KMS-11 (cell line): ENCODE results near the gene C2.
A peak's percentile ranks its signal among the peaks of the same experiment; 100 is the strongest.

ENCODE experiments used
- H2AFZ ChIP-seq: fragments of 200-600 bp; sonication (generic); 2 replicates; pipeline ENCODE4 v1.6.1; 2016; ENCODE audit warnings: antibody characterized with exemption, mixed run types, low read depth
- H3K27ac ChIP-seq: fragments of 200-600 bp; sonication (generic); 2 replicates; pipeline ENCODE4 v1.6.1; 2016; ENCODE audit warnings: mild to moderate bottlenecking, mixed run types
- H3K27me3 ChIP-seq: fragments of 200-600 bp; sonication (generic); 2 replicates; pipeline ENCODE4 v1.6.1; 2017; ENCODE audit warnings: mild to moderate bottlenecking, low read depth, mixed run types, moderate library complexity; ENCODE audit not compliant: insufficient read depth
- H3K36me3 ChIP-seq: fragments of 200-600 bp; sonication (generic); 2 replicates; pipeline ENCODE4 v1.6.1; 2017; ENCODE audit warnings: mild to moderate bottlenecking, mixed run types; ENCODE audit not compliant: insufficient read depth
- H3K4me1 ChIP-seq: fragments of 200-600 bp; sonication (generic); 2 replicates; pipeline ENCODE4 v1.6.1; 2016; ENCODE audit warnings: mild to moderate bottlenecking, low read depth, mixed run types; ENCODE audit not compliant: poor library complexity, severe bottlenecking
- H3K4me2 ChIP-seq: fragments of 200-600 bp; sonication (generic); 2 replicates; pipeline ENCODE4 v1.7.0; 2016; ENCODE audit warnings: mild to moderate bottlenecking, mixed run types
- H3K4me3 ChIP-seq: fragments of 200-600 bp; sonication (generic); IDR thresholded peaks from 2 replicates; pipeline ENCODE4 v1.6.1; 2017; ENCODE audit warnings: low read depth, low read length, mixed read lengths; ENCODE audit not compliant: insufficient read depth
- H3K79me2 ChIP-seq: fragments of 200-600 bp; sonication (generic); 2 replicates; pipeline ENCODE4 v1.6.1; 2016; ENCODE audit warnings: low read depth, mixed run types; ENCODE audit not compliant: insufficient read depth
- H3K9ac ChIP-seq: fragments of 200-600 bp; sonication (generic); 2 replicates; pipeline ENCODE4 v1.6.1; 2016; ENCODE audit warnings: mild to moderate bottlenecking, mixed run types
- H4K20me1 ChIP-seq: fragments of 200-600 bp; sonication (generic); 2 replicates; pipeline ENCODE4 v1.6.1; 2016; ENCODE audit warnings: mild to moderate bottlenecking, mixed run types; ENCODE audit not compliant: insufficient read depth
- CTCF ChIP-seq: fragments of 200-600 bp; sonication (generic); conservative IDR thresholded peaks from 2 replicates; pipeline ENCODE4 v1.6.1; 2017; ENCODE audit warnings: low read depth, mild to moderate bottlenecking, antibody characterized with exemption, low read length, moderate library complexity, mixed read lengths

The C2 gene

GRCh38 chr6:31952890-31953289, 25.4 kb downstream of the C2 start:
- H3K4me1 ChIP-seq, result peaks cover 8% of the 10 kb centered on the region
- TF ChIP-seq CTCF, result no peak; the same call in 1 of the 2 replicates
- no peaks in the 10 kb centered on the region for H3K27me3 ChIP-seq
- no peak overlapping the region for H3K27ac ChIP-seq
- H3K36me3 ChIP-seq, result 0 out of 2 replicates have a peak, but pooled peaks cover 5% of the 10 kb centered on the region
- no peak overlapping the region for H3K4me3 ChIP-seq
- H3K79me2 ChIP-seq, result peaks cover 10% of the 10 kb centered on the region
- no peaks in the 10 kb centered on the region for H4K20me1 ChIP-seq
- H2AFZ ChIP-seq, result no peak overlapping the region
- no peak overlapping the region for H3K4me2 ChIP-seq
- H3K9ac ChIP-seq, result no peak overlapping the region

DNA sequence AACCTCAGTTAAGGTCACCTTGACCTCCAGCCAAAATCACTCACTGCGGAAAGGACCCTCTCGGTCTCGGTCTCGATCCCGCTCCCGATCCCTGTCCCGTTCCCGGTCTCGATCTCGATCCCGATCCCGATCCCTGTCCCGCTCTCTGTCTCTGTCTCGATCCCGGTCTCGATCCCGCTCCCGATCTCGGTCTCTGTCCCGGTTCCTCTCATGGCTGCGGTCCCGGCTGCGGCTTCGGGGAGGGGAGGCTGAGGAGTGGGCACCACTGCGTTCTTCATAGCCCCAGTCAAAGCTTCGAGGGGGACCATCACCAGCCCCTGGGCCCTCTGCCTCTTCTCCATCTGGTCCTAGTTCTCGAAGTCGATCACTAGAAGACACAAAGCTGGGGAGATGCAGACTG, 27.0 kb downstream of the C2 start:
- H3K36me3 ChIP-seq, result 0 out of 2 replicates have a peak, but pooled peaks cover 5% of the 10 kb centered on the region
- TF ChIP-seq CTCF, result no peak
- no peak overlapping the region for H3K27ac ChIP-seq
- H3K9ac ChIP-seq, result no peak overlapping the region
- H3K79me2 ChIP-seq, result peaks cover 18% of the 10 kb centered on the region
- no peak overlapping the region for H3K4me2 ChIP-seq
- H3K4me1 ChIP-seq, result peaks cover 9% of the 10 kb centered on the region
- no peak overlapping the region for H3K4me3 ChIP-seq
- no peak overlapping the region for H2AFZ ChIP-seq
- no peaks in the 10 kb centered on the region for H4K20me1 ChIP-seq
- H3K27me3 ChIP-seq, result no peaks in the 10 kb centered on the region

DNA sequence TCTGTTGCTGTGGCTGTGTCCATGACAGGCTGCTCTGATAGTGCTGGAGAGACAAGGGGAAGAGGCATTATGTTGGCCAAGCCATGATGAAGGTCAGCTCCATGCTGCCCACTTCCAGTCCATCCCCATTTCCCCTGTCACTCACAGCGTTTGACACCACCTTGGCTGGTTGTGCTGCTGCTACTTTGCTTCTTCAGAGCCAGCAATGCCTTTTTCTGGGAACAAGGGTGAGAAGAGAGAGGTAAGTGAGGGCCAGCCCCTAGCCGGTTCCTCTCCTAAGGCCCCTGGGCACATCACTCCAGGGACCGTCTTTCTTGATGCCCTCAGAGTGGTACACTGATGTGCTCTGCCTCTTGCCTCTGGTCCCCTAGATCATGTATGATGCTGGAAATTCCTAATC, 29.3 kb downstream of the C2 start:
- H3K4me3 ChIP-seq, result no peak overlapping the region
- no peak overlapping the region for H3K4me2 ChIP-seq
- H4K20me1 ChIP-seq, result no peaks in the 10 kb centered on the region
- peaks cover 9% of the 10 kb centered on the region for H3K4me1 ChIP-seq
- H3K27me3 ChIP-seq, result no peaks in the 10 kb centered on the region
- H3K9ac ChIP-seq, result no peak overlapping the region
- peaks cover 18% of the 10 kb centered on the region for H3K79me2 ChIP-seq
- peaks cover 8% of the 10 kb centered on the region; the same call in 1 of the 2 replicates for H3K36me3 ChIP-seq
- TF ChIP-seq CTCF, result no peak
- H3K27ac ChIP-seq, result no peak overlapping the region
- H2AFZ ChIP-seq, result no peak overlapping the region

- TF ChIP-seq CTCF, result no peak
- Histone ChIP-seq H3K36me3 (peaks cover 13% of the 10 kb centered on the region; the same call in 1 of the 2 replicates), H3K27me3 (no peaks in the 10 kb centered on the region), H3K27ac (no peak overlapping the region; the same call in 1 of the 2 replicates), H3K4me3 (peak overlapping the region; percentile 76), H4K20me1 (no peaks in the 10 kb centered on the region), H3K4me2 (peak overlapping the region; percentile 70), H2AFZ (peak overlapping the region; percentile 36), H3K9ac (peak overlapping the region; percentile 54), H3K79me2 (peaks cover 18% of the 10 kb centered on the region), H3K4me1 (peaks cover 9% of the 10 kb centered on the region)
These were observed 30.9 kb downstream of the C2 start for GRCh38 chr6:31958412-31958740.
